HL-60 (cell line): ENCODE data around the gene CLSTN1.
A peak's percentile ranks its signal among the peaks of the same experiment; 100 is the strongest.

Experiments used
- DNase-seq, 2 experiments: peaks; one replicate each; pipeline ENCODE4 v3.0.0-alpha.2; 2010 to 2020; ENCODE audit warnings: low read depth in 1 of 2, low spot score in 1 of 2
- H3K27ac ChIP-seq: fragments of 250-450 bp; sonication (Bioruptor Pico); replicated peaks from 2 replicates; pipeline ENCODE4 v1.5.1; 2020; ENCODE audit warnings: mild to moderate bottlenecking, moderate library complexity
- H3K27me3 ChIP-seq: fragments of 250-450 bp; sonication (Bioruptor Pico); 2 replicates; pipeline ENCODE4 v1.5.1; 2021; ENCODE audit warnings: mild to moderate bottlenecking, moderate library complexity; ENCODE audit not compliant: insufficient read depth, poor library complexity, severe bottlenecking
- H3K4me3 ChIP-seq: replicated peaks from 2 replicates; pipeline ENCODE4 v1.5.1; 2011; ENCODE audit warnings: mild to moderate bottlenecking, control low read depth, low read length; ENCODE audit not compliant: insufficient read depth
- GABPA ChIP-seq: IDR thresholded peaks from 2 replicates; pipeline ENCODE4 v1.6.1; 2012; ENCODE audit warnings: low read depth
- POLR2AphosphoS5 ChIP-seq: IDR thresholded peaks from 2 replicates; pipeline ENCODE4 v1.6.1; 2012; ENCODE audit warnings: low read depth
- SPI1 ChIP-seq: IDR thresholded peaks from 2 replicates; pipeline ENCODE4 v1.6.1; 2012; ENCODE audit warnings: low read depth, mild to moderate bottlenecking, borderline replicate concordance
- TF ChIP-seq, protein P1 (sequence below): IDR thresholded peaks from one replicate; pipeline ENCODE4 v1.5.1; 2011; ENCODE audit warnings: low read length, control low read depth, inconsistent platforms; ENCODE audit not compliant: insufficient read depth
- TF ChIP-seq, protein P2 (sequence below): IDR thresholded peaks from 2 replicates; pipeline ENCODE4 v1.6.1; 2012; ENCODE audit warnings: low read depth; ENCODE audit not compliant: insufficient replicate concordance

CLSTN1 gene

DNA sequence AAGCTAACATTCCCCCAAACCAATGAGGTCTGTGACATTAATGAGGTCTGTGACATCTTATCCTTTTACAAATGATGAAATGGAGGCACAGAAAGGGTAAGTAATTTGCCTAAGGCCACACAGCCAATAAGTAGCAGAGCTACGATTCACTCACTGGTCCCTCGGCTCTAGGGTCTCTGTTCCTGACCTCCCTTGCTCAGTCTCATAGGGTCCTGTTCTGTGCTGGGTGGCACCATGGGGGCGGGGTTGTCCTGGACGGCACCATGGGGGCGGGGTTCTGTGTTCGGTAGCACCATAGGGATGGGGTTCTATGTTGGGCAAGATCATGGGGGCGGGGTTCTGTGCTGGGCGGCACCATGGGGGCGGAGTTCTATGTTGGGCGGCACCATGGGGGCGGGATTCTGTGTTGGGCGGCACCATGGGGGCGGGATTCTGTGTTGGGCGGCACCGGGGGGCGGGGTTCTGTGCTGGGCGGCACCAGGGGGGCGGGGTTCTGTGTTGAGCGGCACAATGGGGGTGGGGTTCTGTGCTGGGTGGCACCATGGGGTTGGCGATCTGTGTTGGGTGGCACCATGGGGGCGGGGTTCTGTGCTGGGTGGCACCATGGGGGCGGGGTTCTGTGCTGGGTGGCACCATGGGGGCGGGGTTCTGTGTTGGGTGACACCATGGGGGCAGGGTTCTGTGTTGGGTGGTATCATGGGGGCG is 55.6 kb downstream of the CLSTN1 start:
- no peaks in the 10 kb centered on the region for H3K27me3 ChIP-seq
- no peak overlapping the region for H3K4me3 ChIP-seq
- no peak overlapping the region for H3K27ac ChIP-seq
- DNase-seq, result peak in 1 of 2 experiments; percentile 9
- TF ChIP-seq SPI1 (no peak), GABPA (no peak), POLR2AphosphoS5 (no peak)
- TF ChIP-seq, protein P1, sequence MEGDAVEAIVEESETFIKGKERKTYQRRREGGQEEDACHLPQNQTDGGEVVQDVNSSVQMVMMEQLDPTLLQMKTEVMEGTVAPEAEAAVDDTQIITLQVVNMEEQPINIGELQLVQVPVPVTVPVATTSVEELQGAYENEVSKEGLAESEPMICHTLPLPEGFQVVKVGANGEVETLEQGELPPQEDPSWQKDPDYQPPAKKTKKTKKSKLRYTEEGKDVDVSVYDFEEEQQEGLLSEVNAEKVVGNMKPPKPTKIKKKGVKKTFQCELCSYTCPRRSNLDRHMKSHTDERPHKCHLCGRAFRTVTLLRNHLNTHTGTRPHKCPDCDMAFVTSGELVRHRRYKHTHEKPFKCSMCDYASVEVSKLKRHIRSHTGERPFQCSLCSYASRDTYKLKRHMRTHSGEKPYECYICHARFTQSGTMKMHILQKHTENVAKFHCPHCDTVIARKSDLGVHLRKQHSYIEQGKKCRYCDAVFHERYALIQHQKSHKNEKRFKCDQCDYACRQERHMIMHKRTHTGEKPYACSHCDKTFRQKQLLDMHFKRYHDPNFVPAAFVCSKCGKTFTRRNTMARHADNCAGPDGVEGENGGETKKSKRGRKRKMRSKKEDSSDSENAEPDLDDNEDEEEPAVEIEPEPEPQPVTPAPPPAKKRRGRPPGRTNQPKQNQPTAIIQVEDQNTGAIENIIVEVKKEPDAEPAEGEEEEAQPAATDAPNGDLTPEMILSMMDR, result no peak
- TF ChIP-seq, protein P2, sequence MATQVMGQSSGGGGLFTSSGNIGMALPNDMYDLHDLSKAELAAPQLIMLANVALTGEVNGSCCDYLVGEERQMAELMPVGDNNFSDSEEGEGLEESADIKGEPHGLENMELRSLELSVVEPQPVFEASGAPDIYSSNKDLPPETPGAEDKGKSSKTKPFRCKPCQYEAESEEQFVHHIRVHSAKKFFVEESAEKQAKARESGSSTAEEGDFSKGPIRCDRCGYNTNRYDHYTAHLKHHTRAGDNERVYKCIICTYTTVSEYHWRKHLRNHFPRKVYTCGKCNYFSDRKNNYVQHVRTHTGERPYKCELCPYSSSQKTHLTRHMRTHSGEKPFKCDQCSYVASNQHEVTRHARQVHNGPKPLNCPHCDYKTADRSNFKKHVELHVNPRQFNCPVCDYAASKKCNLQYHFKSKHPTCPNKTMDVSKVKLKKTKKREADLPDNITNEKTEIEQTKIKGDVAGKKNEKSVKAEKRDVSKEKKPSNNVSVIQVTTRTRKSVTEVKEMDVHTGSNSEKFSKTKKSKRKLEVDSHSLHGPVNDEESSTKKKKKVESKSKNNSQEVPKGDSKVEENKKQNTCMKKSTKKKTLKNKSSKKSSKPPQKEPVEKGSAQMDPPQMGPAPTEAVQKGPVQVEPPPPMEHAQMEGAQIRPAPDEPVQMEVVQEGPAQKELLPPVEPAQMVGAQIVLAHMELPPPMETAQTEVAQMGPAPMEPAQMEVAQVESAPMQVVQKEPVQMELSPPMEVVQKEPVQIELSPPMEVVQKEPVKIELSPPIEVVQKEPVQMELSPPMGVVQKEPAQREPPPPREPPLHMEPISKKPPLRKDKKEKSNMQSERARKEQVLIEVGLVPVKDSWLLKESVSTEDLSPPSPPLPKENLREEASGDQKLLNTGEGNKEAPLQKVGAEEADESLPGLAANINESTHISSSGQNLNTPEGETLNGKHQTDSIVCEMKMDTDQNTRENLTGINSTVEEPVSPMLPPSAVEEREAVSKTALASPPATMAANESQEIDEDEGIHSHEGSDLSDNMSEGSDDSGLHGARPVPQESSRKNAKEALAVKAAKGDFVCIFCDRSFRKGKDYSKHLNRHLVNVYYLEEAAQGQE, result no peak

DNA sequence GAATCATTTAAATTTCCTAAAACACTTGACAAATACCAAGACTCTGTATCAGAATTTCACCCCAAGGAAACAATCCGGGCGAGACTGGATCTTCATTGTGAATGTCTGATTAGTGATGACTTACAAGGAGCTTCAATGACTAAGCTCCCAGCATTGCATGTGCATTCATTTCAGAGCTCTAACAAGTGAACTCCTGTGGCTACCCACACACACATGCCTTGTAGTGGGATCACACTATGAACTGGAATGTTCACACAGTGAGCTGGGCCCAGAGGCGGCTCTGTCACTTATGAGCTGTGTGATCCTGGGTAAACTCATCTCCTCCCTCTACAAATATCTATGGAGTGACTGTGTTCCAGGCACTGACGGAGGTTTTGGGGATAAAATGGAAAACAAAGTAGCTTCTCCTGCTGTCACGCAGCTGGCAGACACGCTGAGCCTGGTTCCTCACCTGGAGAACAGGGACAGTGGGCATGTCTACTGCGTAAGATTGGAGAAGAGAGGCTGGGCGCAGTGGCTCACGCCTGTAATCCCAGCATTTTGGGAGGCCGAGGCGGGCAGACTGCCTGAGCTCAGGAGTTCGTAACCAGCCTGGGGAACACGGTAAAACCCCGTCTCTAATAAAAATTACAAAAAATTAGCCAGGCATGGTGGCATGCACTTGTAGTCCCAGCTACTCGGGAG is 56.9 kb downstream of the CLSTN1 start:
- H3K4me3 ChIP-seq, result no peak overlapping the region
- no peaks in the 10 kb centered on the region for H3K27me3 ChIP-seq
- DNase-seq, result no peak
- TF ChIP-seq GABPA, result no peak
- TF ChIP-seq, protein P2, result no peak
- no peak for TF ChIP-seq SPI1
- TF ChIP-seq, protein P1, result no peak
- TF ChIP-seq POLR2AphosphoS5, result no peak
- H3K27ac ChIP-seq, result no peak overlapping the region

DNA sequence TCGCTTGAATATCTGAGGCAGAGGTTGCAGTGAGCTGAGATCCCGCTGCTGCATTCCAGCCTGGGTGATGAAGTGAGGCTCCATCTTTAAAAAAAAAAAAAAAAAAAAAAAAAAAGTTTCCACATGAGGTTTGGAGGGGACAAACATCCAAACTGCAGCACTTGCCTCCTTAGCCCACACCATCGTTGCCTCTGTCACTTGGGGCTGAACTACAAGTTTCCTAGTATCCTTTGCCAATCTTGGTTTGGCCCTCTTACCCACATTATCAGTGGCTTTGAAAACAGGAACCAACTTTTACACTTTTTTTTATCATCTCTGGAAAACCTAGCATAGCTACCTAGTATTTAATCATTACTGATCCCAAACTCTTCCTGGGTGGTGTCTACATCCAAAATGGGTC is 59.2 kb downstream of the CLSTN1 start:
- no peak overlapping the region for H3K4me3 ChIP-seq
- H3K27ac ChIP-seq, result no peak overlapping the region
- DNase-seq, result peak in 1 of 2 experiments; percentile 48
- no peak for TF ChIP-seq POLR2AphosphoS5
- TF ChIP-seq, protein P1, result no peak
- TF ChIP-seq SPI1, result no peak
- TF ChIP-seq GABPA, result no peak
- TF ChIP-seq, protein P2, result no peak
- no peaks in the 10 kb centered on the region for H3K27me3 ChIP-seq
